ENCODE measurements around the gene TUBGCP2. TPM values are rescaled to one million over a fixed set of nuclear protein-coding genes. Genes with fewer than 3 reads are reported as not detected.

TUBGCP2 gene
- total RNA-seq, 1 experiment from 2014 or later = 75.1 TPM

DNA sequence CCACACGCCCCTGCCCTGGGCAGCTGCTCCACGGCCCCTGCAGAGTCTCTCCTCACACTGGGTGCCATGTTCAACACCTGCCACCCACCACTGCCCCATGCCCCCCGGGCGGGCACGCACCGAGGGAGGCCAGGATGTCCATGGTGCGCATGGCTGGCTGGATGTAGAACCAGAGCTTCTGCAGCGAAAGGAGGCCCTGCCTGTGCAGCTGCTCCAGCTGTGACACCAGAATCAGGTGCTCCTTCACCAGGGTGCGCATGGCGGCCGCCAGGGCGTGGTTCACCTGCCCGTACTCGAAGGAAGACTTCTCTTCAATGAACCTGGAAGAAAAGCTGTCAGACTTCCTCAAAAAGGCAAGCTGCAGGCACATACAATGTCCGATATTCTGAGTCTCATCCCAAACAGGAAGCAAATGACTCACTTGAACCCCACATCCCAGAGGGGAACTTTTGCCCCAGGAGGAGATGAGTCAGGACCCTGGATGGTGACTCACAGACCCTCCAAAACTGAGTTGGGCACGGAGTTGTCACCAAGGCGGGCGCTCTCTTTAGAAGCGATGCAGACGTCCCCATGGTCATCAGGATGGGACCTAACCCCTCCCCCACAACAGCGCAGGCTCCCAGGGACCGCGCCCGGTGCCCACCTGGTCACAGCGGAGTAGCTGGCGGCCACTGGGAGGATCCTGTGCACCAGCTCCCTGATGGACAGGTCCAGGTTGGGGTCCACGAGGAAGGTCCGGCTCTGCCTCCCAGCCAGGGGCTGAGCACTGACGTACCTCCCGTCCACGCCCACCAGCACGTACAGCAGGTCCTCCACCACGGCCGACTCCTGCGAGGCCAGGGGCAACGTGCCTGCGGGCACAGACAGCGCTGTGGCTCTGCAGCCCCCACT lies 15.5 kb downstream of the TUBGCP2 start:
- intact Hi-C loops (cut with micrococcal nuclease; ENCODE audit: unreplicated experiment) = no loop called here
- H3K27me3 ChIP-seq (replicated peaks; ENCODE audit: insufficient read depth, low read depth, low read length, poor library complexity) = no peaks in the 10 kb centered on the region
- CTCF ChIA-PET = no interaction called here
- H3K4me1 ChIP-seq (ENCODE audit: insufficient read depth, low read length, poor library complexity, severe bottlenecking) = no peaks in the 10 kb centered on the region
- no peak overlapping the region for H3K27ac ChIP-seq (ENCODE audit: low read depth, low read length, poor library complexity, severe bottlenecking)
- H3K9me3 ChIP-seq (ENCODE audit: low read depth, low read length, poor library complexity, severe bottlenecking) = no peaks in the 10 kb centered on the region
- H3K36me3 ChIP-seq (ENCODE audit: insufficient read depth, low read length, poor library complexity, severe bottlenecking) = peaks cover 56% of the 10 kb centered on the region
- no peak overlapping the region for H3K4me3 ChIP-seq (ENCODE audit: low read depth, low read length, poor library complexity, severe bottlenecking)
- no peak for DNase-seq (ENCODE audit: low spot score)
- TF ChIP-seq, protein P1, sequence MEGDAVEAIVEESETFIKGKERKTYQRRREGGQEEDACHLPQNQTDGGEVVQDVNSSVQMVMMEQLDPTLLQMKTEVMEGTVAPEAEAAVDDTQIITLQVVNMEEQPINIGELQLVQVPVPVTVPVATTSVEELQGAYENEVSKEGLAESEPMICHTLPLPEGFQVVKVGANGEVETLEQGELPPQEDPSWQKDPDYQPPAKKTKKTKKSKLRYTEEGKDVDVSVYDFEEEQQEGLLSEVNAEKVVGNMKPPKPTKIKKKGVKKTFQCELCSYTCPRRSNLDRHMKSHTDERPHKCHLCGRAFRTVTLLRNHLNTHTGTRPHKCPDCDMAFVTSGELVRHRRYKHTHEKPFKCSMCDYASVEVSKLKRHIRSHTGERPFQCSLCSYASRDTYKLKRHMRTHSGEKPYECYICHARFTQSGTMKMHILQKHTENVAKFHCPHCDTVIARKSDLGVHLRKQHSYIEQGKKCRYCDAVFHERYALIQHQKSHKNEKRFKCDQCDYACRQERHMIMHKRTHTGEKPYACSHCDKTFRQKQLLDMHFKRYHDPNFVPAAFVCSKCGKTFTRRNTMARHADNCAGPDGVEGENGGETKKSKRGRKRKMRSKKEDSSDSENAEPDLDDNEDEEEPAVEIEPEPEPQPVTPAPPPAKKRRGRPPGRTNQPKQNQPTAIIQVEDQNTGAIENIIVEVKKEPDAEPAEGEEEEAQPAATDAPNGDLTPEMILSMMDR (conservative IDR thresholded peaks at IDR 0.05; ENCODE audit: low read depth, low read length) = no peak
- TF ChIP-seq EZH2 (IDR thresholded peaks at IDR 0.05; ENCODE audit: borderline replicate concordance, low read depth, low read length, poor library complexity, severe bottlenecking) = no peak
- BruUV-seq (replicated peaks) = no TSS peak
- POLR2A ChIA-PET (ENCODE audit: low non-redundant PET) = no interaction called here

DNA sequence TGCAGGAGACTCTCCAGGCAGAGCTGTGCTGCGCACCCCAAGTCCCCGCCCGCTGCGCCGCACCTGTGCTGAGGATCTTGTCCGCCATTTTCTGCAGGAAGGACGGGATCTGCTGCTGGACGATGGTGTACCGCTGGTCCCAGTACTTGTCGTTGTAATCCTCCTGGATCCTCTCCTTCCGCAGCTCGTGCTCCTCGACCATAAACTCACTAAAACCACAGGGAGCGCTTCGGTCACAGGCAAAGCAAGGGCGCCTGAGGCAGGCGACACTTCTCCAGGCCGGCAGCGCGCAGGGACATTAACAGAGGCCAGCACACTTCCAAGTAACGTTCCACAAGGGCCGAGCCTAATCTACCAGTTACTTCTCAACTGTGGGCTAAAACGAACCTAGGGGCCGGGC lies 18.9 kb downstream of the TUBGCP2 start:
- Histone ChIP-seq H3K27me3 (replicated peaks; ENCODE audit: insufficient read depth, low read depth, low read length, poor library complexity) (no peaks in the 10 kb centered on the region), H3K4me3 (ENCODE audit: low read depth, low read length, poor library complexity, severe bottlenecking) (no peak overlapping the region), H3K9me3 (ENCODE audit: low read depth, low read length, poor library complexity, severe bottlenecking) (no peaks in the 10 kb centered on the region), H3K27ac (ENCODE audit: low read depth, low read length, poor library complexity, severe bottlenecking) (no peak overlapping the region), H3K4me1 (ENCODE audit: insufficient read depth, low read length, poor library complexity, severe bottlenecking) (no peaks in the 10 kb centered on the region), H3K36me3 (ENCODE audit: insufficient read depth, low read length, poor library complexity, severe bottlenecking) (peaks cover 46% of the 10 kb centered on the region)
- intact Hi-C loops (cut with micrococcal nuclease; ENCODE audit: unreplicated experiment) = no loop called here
- DNase-seq (ENCODE audit: low spot score) = no peak
- TF ChIP-seq, protein P1 (conservative IDR thresholded peaks at IDR 0.05; ENCODE audit: low read depth, low read length) = no peak
- TF ChIP-seq EZH2 (IDR thresholded peaks at IDR 0.05; ENCODE audit: borderline replicate concordance, low read depth, low read length, poor library complexity, severe bottlenecking) = no peak
- ChIA-PET POLR2A (ENCODE audit: low non-redundant PET) (no interaction called here), CTCF (no interaction called here)
- no TSS peak for BruUV-seq (replicated peaks)

DNA sequence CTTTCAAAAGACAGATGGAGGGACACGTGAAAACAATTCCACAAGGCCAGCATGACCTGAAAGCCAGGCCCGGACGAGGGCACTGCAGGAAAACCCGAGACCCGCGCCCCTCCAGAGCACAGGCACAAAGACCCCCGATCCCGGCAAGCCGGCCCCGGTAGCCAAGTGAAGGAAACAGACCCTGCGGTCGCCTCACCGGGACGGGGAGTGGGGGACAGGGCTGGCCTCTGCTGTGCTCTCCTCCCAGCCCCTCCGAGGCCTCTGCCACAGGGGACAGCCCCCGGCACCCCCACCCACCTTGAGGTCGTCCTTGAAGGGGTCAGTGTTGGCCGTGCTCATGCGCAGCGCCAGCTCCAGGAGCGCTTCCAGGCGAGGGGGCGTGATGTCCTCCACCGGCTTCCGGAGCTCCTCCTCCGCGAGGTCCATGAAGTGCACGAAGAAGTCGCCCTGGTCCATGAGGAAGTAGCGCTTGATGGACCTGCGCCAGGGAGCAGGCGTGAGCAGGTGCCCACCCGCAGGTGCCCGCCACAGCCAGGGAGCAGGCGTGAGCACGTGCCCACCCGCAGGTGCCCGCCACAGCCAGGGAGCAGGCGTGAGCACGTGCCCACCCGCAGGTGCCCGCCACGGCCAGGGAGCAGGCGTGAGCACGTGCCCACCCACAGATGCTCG lies 20.7 kb downstream of the TUBGCP2 start:
- Histone ChIP-seq H3K9me3 (ENCODE audit: low read depth, low read length, poor library complexity, severe bottlenecking) (no peaks in the 10 kb centered on the region), H3K36me3 (ENCODE audit: insufficient read depth, low read length, poor library complexity, severe bottlenecking) (peaks cover 63% of the 10 kb centered on the region), H3K4me1 (ENCODE audit: insufficient read depth, low read length, poor library complexity, severe bottlenecking) (no peaks in the 10 kb centered on the region), H3K4me3 (ENCODE audit: low read depth, low read length, poor library complexity, severe bottlenecking) (no peak overlapping the region), H3K27me3 (replicated peaks; ENCODE audit: insufficient read depth, low read depth, low read length, poor library complexity) (no peaks in the 10 kb centered on the region), H3K27ac (ENCODE audit: low read depth, low read length, poor library complexity, severe bottlenecking) (no peak overlapping the region)
- no TSS peak for BruUV-seq (replicated peaks)
- CTCF ChIA-PET = no interaction called here
- POLR2A ChIA-PET (ENCODE audit: low non-redundant PET) = no interaction called here
- no peak for DNase-seq (ENCODE audit: low spot score)
- intact Hi-C loops (cut with micrococcal nuclease; ENCODE audit: unreplicated experiment) = no loop called here
- TF ChIP-seq, protein P1 (conservative IDR thresholded peaks at IDR 0.05; ENCODE audit: low read depth, low read length) = no peak
- no peak for TF ChIP-seq EZH2 (IDR thresholded peaks at IDR 0.05; ENCODE audit: borderline replicate concordance, low read depth, low read length, poor library complexity, severe bottlenecking)

Data from A673 (cell line).